ENCODE measurements around the gene DIAPH3. TPM values are rescaled to one million over a fixed set of nuclear protein-coding genes. Genes with fewer than 3 reads are reported as not detected.

The DIAPH3 gene
- total RNA-seq, 2 donors from 2014 or later, result 0.35 to 1.1 TPM

GRCh38 chr13:60000081-60000480 lies 163.6 kb downstream of the DIAPH3 start:
- Histone ChIP-seq H3K27ac (no peak overlapping the region), H3K9me3 (no peaks in the 10 kb centered on the region), H3K27me3 (no peaks in the 10 kb centered on the region), H3K36me3 (no peaks in the 10 kb centered on the region), H3K4me1 (no peaks in the 10 kb centered on the region), H3K4me3 (no peak overlapping the region)
- TF ChIP-seq CTCF (IDR thresholded peaks at IDR 0.05), result no peak
- DNase-seq (ENCODE audit: low spot score), result no peak

- H3K4me1 ChIP-seq, result no peaks in the 10 kb centered on the region
- no peak overlapping the region for H3K4me3 ChIP-seq
- no peaks in the 10 kb centered on the region for H3K36me3 ChIP-seq
- H3K9me3 ChIP-seq, result no peaks in the 10 kb centered on the region
- DNase-seq (ENCODE audit: low spot score), result no peak
- no peak overlapping the region for H3K27ac ChIP-seq
- TF ChIP-seq CTCF (IDR thresholded peaks at IDR 0.05), result no peak
- H3K27me3 ChIP-seq, result no peaks in the 10 kb centered on the region
Measured at GRCh38 chr13:59997976-59998375, 165.8 kb downstream of the DIAPH3 start.

GRCh38 chr13:59996461-59996980 lies 167.2 kb downstream of the DIAPH3 start:
- Histone ChIP-seq H3K4me1 (no peaks in the 10 kb centered on the region), H3K36me3 (no peaks in the 10 kb centered on the region), H3K27me3 (no peaks in the 10 kb centered on the region), H3K27ac (no peak overlapping the region), H3K9me3 (no peaks in the 10 kb centered on the region), H3K4me3 (no peak overlapping the region)
- TF ChIP-seq CTCF (IDR thresholded peaks at IDR 0.05), result no peak
- DNase-seq (ENCODE audit: low spot score), result no peak

- Histone ChIP-seq H3K36me3 (no peaks in the 10 kb centered on the region), H3K4me3 (no peak overlapping the region), H3K9me3 (no peaks in the 10 kb centered on the region), H3K27me3 (no peaks in the 10 kb centered on the region), H3K4me1 (no peaks in the 10 kb centered on the region), H3K27ac (no peak overlapping the region)
- no peak for DNase-seq (ENCODE audit: low spot score)
- no peak for TF ChIP-seq CTCF (IDR thresholded peaks at IDR 0.05)
Measured at GRCh38 chr13:59991395-59991794, 172.3 kb downstream of the DIAPH3 start.

- DNase-seq (ENCODE audit: low spot score), result no peak
- no peaks in the 10 kb centered on the region for H3K4me1 ChIP-seq
- no peaks in the 10 kb centered on the region for H3K9me3 ChIP-seq
- H3K4me3 ChIP-seq, result no peak overlapping the region
- TF ChIP-seq CTCF (IDR thresholded peaks at IDR 0.05), result no peak
- no peak overlapping the region for H3K27ac ChIP-seq
- H3K36me3 ChIP-seq, result no peaks in the 10 kb centered on the region
- H3K27me3 ChIP-seq, result no peaks in the 10 kb centered on the region
Measured at GRCh38 chr13:59982631-59983382, 180.9 kb downstream of the DIAPH3 start.

- Histone ChIP-seq H3K27me3 (no peaks in the 10 kb centered on the region), H3K36me3 (no peaks in the 10 kb centered on the region), H3K4me3 (no peak overlapping the region), H3K9me3 (no peaks in the 10 kb centered on the region), H3K27ac (no peak overlapping the region), H3K4me1 (no peaks in the 10 kb centered on the region)
- DNase-seq (ENCODE audit: low spot score), result no peak
- TF ChIP-seq CTCF (IDR thresholded peaks at IDR 0.05), result no peak
Measured at GRCh38 chr13:59979589-59979988, 184.1 kb downstream of the DIAPH3 start.

Data from right atrium auricular region (tissue), 2 donors.